ENCODE results near the gene NEDD1. TPM values are rescaled to one million over a fixed set of nuclear protein-coding genes. Genes with fewer than 3 reads are reported as not detected.

Gene NEDD1
- total RNA-seq, 1 donor from 2014 or later: 25.1 TPM

DNA sequence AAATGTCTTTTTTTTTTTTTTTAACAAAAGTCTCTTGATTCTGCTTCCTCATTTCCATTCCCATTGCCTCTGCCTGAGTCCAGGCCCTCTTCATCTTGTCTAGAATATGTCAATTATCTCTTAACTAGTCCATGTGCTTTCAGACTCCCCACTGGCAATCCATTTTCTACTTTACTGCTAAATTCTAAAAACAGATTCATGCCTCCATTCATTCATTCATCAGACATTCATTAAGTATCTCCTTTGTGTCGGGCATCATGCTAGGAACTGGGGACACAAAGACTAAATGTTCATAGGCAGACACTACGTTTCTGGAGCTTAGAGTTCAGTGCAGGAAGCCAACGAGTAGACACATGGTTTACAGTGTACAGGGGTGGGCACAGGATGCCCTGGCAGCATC lies 9.6 kb upstream of the NEDD1 start:
- TF ChIP-seq, protein P1, sequence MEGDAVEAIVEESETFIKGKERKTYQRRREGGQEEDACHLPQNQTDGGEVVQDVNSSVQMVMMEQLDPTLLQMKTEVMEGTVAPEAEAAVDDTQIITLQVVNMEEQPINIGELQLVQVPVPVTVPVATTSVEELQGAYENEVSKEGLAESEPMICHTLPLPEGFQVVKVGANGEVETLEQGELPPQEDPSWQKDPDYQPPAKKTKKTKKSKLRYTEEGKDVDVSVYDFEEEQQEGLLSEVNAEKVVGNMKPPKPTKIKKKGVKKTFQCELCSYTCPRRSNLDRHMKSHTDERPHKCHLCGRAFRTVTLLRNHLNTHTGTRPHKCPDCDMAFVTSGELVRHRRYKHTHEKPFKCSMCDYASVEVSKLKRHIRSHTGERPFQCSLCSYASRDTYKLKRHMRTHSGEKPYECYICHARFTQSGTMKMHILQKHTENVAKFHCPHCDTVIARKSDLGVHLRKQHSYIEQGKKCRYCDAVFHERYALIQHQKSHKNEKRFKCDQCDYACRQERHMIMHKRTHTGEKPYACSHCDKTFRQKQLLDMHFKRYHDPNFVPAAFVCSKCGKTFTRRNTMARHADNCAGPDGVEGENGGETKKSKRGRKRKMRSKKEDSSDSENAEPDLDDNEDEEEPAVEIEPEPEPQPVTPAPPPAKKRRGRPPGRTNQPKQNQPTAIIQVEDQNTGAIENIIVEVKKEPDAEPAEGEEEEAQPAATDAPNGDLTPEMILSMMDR (IDR thresholded peaks at IDR 0.05; ENCODE audit: unreplicated experiment): no peak
- H3K9me3 Mint-ChIP-seq: peaks cover 4% of the 10 kb centered on the region
- no peaks in the 10 kb centered on the region for H3K4me1 Mint-ChIP-seq
- no peak overlapping the region for H3K27ac Mint-ChIP-seq
- no peak overlapping the region for H3K4me3 Mint-ChIP-seq
- H3K36me3 Mint-ChIP-seq: no peaks in the 10 kb centered on the region
- no peaks in the 10 kb centered on the region for H3K27me3 Mint-ChIP-seq (ENCODE audit: low read depth)
- DNase-seq (ENCODE audit: low spot score in 2 of 2, unreplicated experiment in 2 of 2): no peak

DNA sequence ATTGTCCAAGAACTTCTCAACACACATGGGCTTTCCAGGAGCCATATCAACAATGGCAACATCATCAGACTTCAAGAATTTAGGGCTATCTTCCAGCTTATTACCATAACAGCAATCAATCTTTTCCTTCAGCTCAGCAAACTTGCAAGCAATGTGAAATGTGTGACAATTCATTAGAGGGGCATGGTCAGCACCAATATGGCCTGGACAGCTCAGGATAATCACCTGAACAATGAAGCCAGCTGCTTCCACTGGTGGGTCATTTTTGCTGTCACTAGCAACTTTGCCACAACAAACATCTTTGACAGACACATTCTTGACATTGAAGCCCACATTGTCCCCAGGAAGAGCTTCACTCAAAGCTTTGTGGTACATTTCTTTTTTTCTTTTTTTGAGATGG lies 5.9 kb upstream of the NEDD1 start:
- Mint-ChIP-seq H3K4me1 (no peaks in the 10 kb centered on the region), H3K36me3 (no peaks in the 10 kb centered on the region), H3K27ac (no peak overlapping the region), H3K9me3 (peaks cover 6% of the 10 kb centered on the region), H3K27me3 (ENCODE audit: low read depth) (peaks cover 3% of the 10 kb centered on the region), H3K4me3 (no peak overlapping the region)
- TF ChIP-seq, protein P1 (IDR thresholded peaks at IDR 0.05; ENCODE audit: unreplicated experiment): no peak
- DNase-seq (ENCODE audit: low spot score in 2 of 2, unreplicated experiment in 2 of 2): no peak

DNA sequence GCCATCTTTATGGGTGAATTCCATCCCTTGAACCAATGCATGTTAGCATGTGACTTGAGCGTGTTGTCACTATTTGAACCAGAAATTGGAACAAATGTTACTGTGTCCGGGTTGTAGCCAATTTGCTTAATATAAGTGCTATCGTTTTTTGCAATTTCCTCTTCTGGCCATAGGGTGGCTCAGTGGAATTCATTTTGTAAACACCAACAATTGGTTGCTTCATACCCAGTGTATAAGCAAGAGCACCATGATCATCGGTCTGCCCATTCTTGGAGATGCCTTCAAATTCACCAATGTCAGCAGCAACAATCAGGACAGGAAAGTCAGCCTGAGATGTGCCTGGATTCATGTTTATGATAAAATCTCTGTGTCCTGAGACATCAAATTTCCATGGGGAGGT lies 5.0 kb upstream of the NEDD1 start:
- H3K9me3 Mint-ChIP-seq: peaks cover 6% of the 10 kb centered on the region
- no peaks in the 10 kb centered on the region for H3K36me3 Mint-ChIP-seq
- no peak for DNase-seq (ENCODE audit: low spot score in 2 of 2, unreplicated experiment in 2 of 2)

DNA sequence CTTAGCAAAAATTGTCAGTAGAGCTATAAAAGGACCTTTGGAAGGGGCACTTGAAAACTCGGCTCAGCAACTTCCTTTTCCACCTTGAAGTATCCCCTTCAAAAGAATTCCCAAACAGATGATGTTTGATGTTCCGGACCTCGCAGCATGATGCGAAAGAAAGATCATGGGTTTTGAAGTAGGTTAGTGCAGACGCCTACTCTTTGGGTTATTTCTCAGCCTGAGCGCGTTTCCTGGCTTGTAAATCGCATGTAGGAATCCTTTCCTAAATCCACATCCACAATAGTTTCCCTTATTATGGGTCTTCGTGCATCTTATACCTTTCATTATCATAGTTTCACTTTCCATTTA lies 584 bp upstream of the NEDD1 start:
- no peak for DNase-seq (ENCODE audit: low spot score in 2 of 2, unreplicated experiment in 2 of 2)
- Mint-ChIP-seq H3K27me3 (ENCODE audit: low read depth) (peaks cover 3% of the 10 kb centered on the region), H3K4me3 (peak overlapping the region; percentile 87), H3K36me3 (no peaks in the 10 kb centered on the region), H3K27ac (peak overlapping the region; percentile 89), H3K9me3 (peaks cover 6% of the 10 kb centered on the region), H3K4me1 (peaks cover 27% of the 10 kb centered on the region)
- TF ChIP-seq, protein P1 (IDR thresholded peaks at IDR 0.05; ENCODE audit: unreplicated experiment): no peak

More for the DNA sequence above, 5.0 kb upstream of the NEDD1 start:
- H3K27me3 Mint-ChIP-seq (ENCODE audit: low read depth): peaks cover 3% of the 10 kb centered on the region
- H3K27ac Mint-ChIP-seq: no peak overlapping the region
- TF ChIP-seq, protein P1 (IDR thresholded peaks at IDR 0.05; ENCODE audit: unreplicated experiment): no peak
- no peak overlapping the region for H3K4me3 Mint-ChIP-seq
- H3K4me1 Mint-ChIP-seq: peaks cover 2% of the 10 kb centered on the region

DNA sequence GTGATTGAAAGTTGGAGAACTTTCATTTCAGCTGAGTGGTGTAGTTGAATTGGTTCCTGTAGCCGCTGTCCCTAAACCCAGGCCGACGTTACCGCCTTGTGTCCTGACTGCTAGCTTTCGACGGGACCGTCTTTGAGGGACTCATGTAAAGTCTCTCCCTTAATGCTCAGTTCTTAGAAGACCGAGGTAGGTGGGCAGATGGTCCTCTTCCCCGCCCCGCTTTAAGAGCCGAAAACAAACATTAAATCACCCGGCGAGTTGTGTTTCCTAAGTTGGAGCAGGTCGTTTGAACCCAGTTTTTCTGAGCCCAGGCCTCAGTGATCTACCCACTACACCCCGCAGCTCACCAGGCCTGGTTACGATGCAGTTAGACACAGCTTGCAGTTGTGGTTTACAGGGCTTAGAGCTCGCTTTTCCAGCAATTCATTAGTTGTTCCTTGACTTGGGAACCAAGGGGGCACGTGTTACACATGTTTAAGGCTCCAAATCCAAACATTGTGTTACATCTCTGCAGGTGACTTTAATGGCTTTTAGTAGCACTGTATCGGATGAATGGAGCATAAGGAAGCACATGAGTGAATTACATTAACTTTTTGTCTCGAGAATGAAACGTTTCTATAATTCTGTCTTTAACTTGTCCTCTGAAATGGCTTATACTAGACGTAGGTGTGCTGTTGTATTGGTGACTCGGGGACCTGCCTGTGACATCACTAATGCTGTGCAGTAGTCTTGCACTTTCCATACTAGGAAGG lies 790 bp downstream of the NEDD1 start:
- TF ChIP-seq, protein P1 (IDR thresholded peaks at IDR 0.05; ENCODE audit: unreplicated experiment): no peak
- H3K4me3 Mint-ChIP-seq: peak overlapping the region; percentile 87
- H3K4me1 Mint-ChIP-seq: peaks cover 32% of the 10 kb centered on the region
- peaks cover 3% of the 10 kb centered on the region for H3K27me3 Mint-ChIP-seq (ENCODE audit: low read depth)
- peaks cover 6% of the 10 kb centered on the region for H3K9me3 Mint-ChIP-seq
- DNase-seq (ENCODE audit: low spot score in 2 of 2, unreplicated experiment in 2 of 2): no peak
- H3K36me3 Mint-ChIP-seq: peaks cover 1% of the 10 kb centered on the region
- peak overlapping the region; percentile 90 for H3K27ac Mint-ChIP-seq

DNA sequence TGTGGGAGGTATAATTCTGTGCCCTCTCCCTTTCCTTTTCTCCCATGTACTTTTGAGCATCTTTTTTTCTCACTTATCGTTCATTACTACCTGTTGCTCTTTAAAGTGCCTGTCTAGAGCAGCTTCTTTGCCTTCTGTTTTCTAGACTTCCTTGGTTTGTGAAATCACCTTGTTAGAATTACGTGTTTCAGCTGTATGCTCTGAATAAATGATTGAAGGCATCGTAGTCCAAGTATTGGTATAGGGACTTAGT lies 1.3 kb downstream of the NEDD1 start:
- Mint-ChIP-seq H3K27ac (peak overlapping the region; percentile 90), H3K27me3 (ENCODE audit: low read depth) (peaks cover 3% of the 10 kb centered on the region), H3K4me1 (peaks cover 32% of the 10 kb centered on the region), H3K36me3 (peaks cover 1% of the 10 kb centered on the region), H3K4me3 (peak overlapping the region; percentile 87), H3K9me3 (peaks cover 4% of the 10 kb centered on the region)
- no peak for DNase-seq (ENCODE audit: low spot score in 2 of 2, unreplicated experiment in 2 of 2)
- TF ChIP-seq, protein P1 (IDR thresholded peaks at IDR 0.05; ENCODE audit: unreplicated experiment): no peak
